GM18519 (cell line): ENCODE data around the gene STRIP1.
"Not testable (repeated sequence)": the region's sequence is repeated elsewhere in the genome, so short reads cannot be mapped to it uniquely, and the experiment has no call there.

Experiments used
- ATAC-seq: cut with Tn5 transposase; IDR thresholded peaks from one replicate; pipeline ENCODE4 v1.9.1; 2021; ENCODE audit warnings: mild to moderate bottlenecking, moderate library complexity; ENCODE audit not compliant: unreplicated experiment, low FRiP score

STRIP1 gene

DNA sequence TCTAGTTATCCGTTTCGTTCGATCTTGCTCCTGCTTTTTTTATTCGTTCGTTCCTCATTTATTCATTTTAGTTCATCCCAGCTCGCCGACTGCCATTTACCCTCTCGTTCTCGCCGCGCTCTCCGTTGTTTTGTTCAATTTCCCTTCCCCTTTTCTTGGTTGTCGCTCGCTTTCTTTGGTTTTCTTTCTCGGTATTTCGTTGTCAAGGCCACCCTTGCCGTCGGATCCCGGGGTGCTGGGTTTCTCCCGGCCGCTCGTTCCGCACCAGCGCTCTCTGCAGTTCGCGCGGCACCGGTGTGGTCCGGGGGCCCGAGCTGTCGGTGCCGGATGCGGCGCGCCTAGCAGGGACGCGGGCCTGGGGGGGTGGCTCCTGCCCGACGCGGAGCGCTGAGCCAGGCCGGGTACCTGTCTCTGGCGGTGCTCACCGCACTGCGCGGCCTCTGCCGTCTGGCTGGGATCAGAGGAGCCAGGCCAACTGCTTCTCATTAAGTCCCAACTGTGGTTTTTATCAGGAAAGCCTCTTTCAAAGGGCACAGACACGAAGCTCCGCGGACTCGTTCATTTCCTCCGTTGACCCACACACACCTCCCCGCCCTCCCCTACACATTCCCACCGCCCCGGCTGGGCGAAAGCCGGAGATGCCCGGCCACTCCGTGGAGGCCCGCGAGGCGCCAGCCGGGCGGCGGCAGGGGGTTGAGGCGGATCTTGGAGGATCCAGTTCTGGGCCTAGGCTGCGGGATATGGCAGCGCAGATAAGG, 34.4 kb downstream of the STRIP1 start:
- no peak for ATAC-seq

DNA sequence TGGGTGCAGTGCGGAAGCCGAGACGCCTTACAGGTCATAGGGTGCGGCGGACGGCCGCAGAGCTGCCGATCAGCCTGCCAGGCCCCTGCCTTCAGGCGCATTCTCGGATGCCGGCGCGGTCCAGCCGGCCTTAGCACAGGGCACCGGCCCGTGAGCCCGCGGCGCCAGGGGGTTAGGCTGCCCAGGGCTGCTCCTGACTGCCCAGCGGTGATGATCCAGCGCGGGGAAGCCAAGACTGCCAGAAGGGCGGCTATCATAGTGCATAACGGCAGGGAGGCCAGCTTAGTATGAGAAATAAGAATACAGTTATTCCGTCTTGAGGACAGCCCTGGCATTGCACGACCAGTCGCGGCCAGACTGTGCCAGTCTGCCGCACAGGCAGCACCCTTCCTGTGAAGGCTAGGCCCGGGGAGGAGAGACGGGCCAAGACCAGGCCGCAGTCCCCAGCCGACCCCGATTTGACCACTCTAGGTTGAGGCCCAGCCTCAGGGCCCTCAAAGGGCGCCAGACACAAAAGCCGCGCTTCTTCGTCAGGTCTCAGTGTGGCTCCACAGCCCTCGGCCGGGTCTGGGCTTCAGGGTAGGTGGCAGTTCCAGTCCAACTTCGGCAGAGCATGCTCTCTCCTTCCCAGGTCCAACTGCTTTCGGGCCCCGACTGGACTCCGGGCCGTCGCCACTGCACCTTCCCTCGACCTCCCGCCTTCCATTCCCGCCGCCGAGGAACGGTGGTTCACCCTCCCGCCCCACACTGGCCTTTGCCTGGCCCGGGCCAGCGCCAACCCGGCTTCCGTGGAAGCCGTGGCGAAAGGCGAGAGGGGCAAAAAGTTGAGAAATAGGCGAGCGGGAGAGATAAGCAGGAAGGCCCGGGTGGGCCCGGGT, 35.2 kb downstream of the STRIP1 start:
- ATAC-seq: no peak

DNA sequence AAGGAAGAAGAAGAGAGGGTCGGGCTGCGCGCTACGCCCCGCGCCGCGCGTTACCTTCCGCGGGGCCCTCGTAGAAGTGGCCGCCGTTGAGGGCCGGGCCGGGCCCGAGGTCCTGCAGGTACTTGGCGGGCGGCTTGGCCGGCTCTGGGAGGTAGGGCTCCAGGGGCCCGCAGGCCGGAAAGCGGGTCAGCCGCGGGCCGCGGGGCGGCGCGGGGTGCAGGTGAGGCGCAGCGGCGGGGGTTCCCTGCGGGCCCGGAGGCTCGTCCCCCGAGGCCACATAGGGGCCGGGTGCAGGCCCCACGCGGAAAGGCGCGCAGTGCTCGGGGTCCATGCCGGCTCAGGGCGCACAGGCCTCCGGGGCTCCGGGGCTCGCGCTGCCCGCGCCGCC, 35.9 kb downstream of the STRIP1 start:
- no peak for ATAC-seq

DNA sequence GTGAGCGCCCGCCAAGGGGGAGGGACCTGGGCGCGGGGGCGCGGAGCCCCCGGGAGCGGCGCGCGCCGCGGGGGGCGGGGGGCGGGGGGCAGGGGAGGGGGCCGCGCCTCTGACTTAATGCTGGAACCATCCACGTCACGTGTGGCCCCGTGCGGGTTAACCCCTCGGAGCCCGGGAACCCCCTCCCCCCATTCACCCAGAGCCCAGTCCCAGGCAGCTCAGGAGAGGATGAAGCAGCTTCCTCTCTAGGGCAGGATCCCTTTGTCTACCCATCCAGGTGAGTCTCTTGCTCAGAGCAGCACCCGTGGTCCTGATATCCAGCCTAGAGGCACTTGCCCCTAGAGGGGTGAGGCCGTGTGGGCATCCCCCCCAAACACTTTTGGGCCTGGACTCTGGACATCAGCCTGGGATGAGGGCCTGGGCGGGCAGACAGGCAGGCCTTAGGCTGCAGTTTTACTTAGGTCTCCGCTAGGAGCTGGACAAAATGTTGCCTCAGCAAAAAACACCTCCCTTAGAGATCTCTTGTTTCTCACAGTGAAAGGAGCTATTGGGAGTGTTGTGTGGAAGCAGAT, 36.3 kb downstream of the STRIP1 start, which contains the start of gene ALX3:
ALX3 (minus strand) TSS at position 2 of the 572 bp plus-strand sequence. CDS start 60 bp downstream, outside the sequence.
- ATAC-seq: no peak

DNA sequence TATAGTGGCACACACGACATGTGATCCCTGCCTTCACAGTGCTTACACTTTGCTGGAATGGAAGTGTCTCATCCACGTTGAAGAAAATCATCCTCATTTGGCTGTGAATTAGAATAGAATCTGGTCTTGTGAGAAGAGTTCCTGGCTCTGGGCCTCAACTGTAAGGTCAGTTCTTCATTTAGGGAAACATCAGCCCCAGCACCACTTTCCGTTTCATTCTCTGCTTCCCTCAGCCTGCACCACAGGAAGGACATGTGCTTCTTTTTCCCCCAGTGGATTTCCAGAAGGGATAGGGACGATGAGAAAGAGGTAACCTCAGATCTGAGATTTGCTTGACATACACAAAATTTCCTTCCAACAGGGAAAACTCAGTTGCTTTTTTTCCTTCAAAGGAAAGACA, 39.7 kb downstream of the STRIP1 start:
- ATAC-seq: no peak

DNA sequence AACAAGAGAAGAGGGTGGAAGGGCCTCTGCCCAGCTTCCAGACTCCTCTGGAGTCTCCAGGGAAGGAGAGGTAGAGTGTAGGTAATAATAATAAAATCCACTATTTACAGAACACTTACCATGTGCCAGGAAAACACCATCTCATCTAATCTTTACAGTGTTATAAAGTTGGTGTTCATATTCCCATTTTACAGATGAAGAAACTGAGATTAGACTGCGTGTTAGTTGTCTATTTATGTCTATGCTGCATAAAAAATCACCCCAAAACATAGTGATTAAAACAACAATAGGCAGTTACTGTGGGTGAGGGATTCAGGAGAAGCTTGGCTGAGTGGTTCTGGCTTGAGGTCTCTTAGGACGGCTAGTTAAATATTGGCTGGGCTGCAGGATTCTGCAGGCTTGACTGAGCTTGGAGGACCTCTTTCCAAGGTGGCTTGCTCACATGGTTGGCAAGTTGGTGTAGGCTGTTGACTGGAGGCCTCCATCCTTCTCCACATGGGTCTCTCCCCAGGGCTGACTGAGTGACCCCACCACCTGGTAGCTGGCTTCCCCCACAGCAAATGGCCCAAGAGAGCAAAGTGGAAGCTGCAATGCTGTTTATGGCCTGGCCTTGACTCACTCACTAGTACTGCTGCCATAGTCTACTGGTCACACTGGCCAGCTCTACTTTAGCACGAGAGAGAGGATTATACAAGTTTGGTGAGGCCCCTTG, 42.5 kb downstream of the STRIP1 start:
- no peak for ATAC-seq

DNA sequence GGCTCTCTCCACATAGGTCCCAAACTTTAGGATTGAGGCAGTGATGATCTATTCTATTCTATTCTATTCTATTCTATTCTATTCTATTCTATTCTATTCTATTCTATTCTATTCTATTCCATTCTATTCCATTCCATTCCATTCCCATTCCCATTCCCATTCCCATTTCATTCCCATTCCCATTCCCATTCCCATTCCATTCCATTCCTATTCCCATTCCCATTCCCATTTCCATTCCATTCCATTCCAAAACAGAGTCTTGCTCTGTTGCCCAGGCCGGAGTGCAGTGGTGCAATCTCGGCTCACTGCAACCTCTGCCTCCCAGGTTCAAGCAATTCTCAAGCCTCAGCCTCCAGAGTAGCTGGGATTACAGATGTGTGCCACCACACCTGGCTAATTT, 45.6 kb downstream of the STRIP1 start:
- ATAC-seq: not testable (repeated sequence)

DNA sequence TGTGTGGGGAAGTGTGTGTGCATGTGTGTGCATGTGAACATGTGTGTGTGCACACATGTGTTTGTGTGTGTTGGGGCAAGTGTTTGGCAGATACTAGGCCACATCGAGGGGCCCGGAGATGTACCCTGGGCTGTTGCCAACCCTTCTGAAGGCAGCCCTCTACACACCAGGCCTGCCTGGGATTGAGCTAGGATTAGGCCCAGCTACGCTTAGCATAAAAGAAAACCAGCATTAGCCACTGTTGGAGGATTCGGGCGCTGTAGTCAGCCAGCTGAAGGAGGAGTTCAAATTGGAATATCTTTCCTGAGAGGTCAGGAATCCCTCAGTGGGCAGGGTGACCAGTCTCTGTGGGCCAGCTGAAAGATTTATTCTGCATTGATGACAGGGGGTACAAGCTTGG, 46.6 kb downstream of the STRIP1 start:
- no peak for ATAC-seq

DNA sequence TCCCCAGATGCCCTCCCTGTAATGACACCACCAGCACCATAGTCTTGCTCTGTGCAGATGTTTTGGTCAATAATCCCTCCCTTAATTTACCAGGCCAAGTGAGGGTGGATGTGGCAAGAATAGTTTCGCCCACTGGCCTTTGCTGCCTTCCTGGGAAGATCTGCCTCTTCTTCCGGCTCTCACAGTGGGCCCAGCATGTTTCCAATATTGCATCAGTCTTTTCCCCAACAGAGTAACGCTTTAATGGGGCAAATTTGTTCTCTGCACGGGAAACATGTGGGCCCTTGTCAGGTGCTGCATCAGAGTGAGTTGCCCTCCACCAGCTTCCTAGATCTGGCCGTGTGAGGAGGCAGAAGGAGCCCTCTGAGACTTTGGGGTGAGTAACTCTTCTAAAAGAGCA, 48.1 kb downstream of the STRIP1 start:
- no peak for ATAC-seq

DNA sequence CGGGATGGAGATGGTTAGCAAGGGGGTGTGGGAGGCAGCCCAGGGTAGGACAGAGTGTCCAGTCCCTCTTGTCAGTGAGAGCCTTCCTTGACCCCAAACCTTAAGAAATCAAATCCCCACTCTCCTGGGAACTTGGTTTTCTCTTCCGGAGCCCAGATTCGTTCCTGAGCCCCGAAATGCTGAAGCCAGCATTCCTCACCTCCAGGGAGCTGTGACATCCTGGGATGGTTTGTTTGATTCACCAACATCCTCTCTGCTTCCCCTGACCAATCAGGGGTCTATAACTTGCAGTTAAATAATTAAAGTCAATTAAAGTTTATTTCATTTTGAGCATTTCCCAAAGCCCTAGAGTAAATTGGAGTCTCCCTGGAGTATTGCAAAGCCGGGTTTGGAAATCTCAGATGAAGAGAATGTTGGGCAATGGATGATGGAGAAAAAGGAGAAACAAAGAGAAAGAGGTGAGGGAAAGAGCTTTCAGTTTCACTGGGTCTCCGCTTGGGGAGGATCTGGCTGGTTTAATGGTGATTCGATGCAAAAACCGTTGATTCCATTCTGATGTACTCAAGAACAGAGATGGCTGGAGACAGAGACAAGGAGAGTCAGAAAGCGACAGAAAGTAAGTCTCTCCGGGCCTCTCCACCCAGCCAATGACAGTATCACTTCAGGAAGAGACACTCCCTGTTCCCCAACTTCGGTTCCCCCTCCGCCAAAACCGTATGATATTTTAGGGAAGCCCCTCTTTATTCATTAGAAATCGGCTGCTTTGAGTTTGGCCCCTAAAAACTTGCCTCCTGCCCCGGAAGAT, 48.8 kb downstream of the STRIP1 start:
- no peak for ATAC-seq

DNA sequence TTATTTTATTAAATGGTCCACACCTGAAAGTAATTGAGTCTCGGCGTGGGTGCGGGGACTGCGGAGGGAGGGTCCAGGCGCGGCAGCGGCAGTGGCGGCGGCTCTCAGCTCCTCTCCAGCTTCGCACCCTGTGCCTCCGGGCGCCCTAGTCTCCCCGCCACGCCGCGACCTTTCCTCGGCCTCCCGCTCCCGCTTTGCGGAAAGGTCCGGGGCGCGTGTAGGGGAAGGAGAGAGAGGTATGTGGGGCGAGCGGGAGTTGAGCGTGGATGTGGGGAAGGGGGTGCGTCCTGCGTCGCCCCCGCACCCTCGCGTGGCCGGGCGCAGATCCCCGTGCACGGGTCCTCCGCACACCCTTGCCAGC, 49.4 kb downstream of the STRIP1 start:
- ATAC-seq: no peak

DNA sequence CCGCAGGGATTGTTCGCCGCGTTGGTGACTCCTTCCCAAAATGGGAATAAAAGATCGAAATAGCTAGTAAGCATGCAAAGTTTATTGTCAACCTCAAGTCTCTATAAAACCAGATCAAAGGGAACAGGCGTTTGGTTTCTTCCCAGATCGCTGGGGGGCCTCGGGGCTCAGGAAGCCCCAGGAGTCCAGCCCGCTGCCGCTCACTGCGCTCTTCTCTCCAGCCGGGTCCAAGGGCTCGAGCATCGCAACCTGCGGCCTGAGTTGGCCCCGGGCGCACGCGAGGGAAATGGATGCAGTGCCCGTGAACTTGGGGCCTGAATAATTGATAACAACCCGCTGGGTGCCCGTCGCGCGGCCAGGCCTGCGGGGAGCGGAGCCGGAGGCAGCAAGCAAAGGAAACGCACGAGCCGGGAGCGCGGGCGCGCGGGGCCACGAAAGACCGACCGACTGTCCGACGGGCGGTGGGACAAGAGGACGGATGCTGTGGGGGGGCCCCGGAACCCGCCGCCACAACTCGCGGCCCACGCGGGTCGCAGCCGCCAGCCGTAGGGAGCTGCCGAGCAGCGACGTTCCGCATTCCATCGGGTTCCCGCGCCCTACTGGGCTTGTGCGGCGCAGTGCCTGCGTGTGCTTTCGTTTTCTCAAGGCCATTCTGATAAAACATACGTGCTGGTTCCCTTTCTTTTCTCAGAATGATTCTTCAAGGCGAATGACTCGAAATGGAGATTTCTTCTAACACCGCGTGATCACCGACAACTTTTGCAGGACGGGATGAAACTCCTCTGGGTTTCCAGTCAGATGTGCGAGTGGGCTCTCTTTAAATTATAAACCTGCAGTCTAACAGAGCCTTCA, 50.0 kb downstream of the STRIP1 start:
- no peak for ATAC-seq

DNA sequence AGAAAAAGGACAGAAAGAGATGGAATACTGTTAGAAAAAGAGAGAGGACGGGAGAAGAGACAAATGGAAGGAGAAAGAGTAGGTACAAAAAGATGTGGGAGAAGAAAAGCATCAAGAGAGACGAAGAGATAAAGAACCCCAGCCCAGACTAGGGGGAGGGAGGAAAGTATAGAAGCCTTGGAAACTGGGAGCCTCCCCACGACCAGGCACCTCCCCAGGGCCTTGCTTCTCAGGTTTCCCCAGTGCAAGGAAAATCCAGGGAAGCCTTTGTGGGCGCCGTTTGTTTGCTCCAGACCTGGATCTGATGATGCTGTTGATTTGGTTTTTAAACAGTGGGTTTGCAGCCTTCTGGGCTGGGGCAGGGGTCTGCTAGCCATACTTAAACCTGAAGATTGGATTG, 51.2 kb downstream of the STRIP1 start:
- no peak for ATAC-seq

DNA sequence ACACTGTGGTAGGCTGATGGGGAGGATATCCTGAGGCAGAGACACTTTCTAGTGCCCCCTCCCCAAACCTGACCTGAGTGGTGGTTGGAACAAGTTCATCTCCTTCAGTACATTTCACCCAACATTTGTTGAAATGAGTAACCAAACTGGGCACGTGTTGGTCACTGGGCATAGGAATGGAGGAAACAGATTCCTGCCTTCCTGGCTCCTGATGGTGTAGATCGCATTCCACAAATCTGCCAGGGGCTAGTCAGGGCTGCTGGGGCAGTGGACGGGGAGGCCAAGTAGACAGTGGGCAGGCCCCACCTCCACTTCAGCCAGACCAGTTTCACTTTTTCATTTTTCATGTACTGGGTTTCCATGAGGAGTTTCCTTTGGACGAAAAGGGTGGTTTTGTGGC, 52.5 kb downstream of the STRIP1 start:
- ATAC-seq: no peak

DNA sequence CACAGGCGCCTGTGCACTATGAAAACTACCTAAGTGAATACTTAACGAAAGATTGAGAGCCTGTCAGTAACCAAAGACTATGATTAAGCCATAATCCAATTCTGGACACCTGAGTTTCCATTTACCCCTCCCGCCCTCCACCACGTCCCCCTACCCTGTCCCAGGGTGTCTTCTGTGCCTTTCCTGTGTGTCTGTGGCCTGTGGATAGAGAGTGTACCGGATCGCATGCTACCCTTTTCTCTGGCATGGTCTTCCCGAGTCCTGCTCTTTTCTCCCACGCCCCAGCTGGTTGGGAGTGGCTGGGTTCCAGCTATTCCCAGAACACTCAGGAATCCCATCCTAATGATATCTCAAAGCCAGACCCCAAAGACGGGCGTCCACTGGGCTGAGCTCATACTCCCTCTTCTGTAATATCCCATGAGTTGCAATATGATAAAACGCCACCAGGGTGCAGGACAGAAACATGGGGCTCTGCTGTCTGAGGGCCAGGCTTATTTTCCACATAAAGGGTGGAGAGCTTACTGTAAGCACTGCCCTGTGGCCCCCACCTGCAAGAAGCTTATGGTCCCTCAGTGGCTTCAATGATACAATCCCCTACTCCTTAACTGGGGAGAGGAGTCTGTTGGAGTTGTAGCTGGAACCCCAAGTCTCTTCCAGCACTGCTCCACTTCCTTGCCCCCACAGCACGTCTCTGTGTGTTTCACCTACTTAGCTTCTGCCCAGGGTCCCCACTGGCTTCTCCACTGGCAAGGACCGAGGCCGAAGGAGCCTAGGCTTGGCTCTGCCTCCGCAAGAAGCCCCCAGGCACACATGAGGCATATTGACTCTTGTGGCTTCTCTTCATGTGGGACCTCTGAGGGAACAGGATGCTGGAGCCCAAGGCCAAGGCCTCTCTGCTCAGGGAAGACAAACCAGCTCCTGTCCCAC, 53.7 kb downstream of the STRIP1 start:
- no peak for ATAC-seq

DNA sequence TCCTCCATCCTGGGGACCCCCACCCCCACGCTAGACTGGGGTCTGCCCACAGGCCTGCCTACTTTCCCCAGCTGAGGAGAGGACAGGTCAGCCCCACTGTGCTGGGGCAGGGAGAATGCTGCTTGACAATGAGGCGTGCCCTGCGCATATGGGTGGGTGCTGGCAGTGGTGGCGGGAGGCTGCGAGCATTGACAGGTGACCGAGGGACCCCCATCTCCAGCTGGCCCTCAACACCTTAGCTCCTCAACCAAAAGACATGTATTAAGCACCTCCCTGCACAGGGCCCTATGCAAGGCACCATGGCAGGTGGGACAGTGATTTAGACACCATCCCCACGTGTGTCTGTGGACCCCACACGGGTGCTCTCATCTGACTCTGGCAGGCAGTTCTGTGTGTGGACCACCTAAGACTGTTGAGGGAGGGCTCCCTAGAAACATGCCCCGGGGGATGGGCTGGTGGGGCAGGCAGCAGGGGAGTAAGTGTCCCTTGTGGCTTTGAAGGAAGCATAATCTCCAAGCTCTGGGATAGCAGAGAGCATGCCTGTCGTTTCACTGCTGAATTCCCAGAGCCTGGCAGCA, 54.4 kb downstream of the STRIP1 start:
- no peak for ATAC-seq

DNA sequence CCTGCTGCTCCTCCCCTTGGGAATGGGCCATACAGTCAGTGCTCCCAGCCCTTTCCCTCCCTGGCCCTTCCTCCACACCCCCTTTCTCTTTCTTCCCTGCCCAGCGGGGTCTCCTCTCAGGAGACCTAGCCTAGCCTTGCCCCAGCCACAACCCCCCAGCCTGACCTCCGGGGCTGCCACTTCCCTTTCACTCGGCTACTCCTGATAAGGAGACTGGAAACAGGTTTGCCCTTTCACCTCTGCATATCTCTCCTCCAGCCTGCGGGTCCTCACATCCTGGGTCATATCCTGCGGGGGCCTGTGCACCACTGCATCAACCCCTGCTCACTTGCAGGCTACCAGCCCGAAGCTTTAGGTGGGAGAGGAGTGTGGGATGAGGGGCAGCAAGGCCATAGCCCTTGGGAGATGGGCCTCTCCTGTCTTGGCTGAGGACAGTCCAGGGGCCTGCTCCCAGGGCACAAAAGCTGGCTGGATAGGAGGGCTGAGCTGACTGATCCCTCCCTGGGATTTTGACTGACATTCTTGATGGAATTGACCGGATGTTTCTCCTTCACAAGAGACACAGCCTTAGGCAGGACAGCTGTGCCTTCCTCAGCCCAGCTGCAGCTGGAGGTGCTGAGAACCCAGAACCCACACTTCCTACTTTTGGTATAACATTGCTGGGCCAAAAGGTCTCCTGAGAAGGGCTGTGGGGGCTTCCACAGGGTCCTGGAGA, 55.3 kb downstream of the STRIP1 start:
- ATAC-seq: no peak
